ENCODE data around the gene GTF2H1.

GRCh38 chr11:18309691-18310090 lies 12.7 kb upstream of the GTF2H1 start:
- TF ChIP-seq GATA2 (IDR thresholded peaks at IDR 0.05; ENCODE audit: low read depth, low read length) (no peak), GATA3 (IDR thresholded peaks at IDR 0.05; ENCODE audit: low read depth, low read length) (no peak)
